Putamen (tissue), 1 donor: ENCODE data around the gene VHLL.

Experiments
- DNase-seq: peaks from one replicate; pipeline ENCODE4 v3.0.0-alpha.2; 2016; ENCODE audit warnings: low spot score

Gene VHLL

GRCh38 chr1:156257711-156258110 is 41.4 kb downstream of the VHLL start:
- DNase-seq = no peak

- DNase-seq = no peak
These were observed 45.5 kb downstream of the VHLL start for GRCh38 chr1:156253634-156254033.

- DNase-seq = peak; percentile 46
These were observed 47.6 kb downstream of the VHLL start for GRCh38 chr1:156251527-156251926.

GRCh38 chr1:156249593-156249992 is 49.5 kb downstream of the VHLL start:
- no peak for DNase-seq
